Activated T-cell treated with anti-CD3 and anti-CD28 coated beads, Interleukin-2, amount 50 U/mL, for 24 hours (primary cell): ENCODE data around the gene WFDC8.

Source experiments
- DNase-seq: peaks from one replicate; pipeline ENCODE4 v3.0.0-alpha.2; 2020
- H3K27ac Mint-ChIP-seq: 2 replicates; pipeline ENCODE4 v1.8.0; 2020; ENCODE audit warnings: mild to moderate bottlenecking, mixed read lengths
- H3K27me3 Mint-ChIP-seq: 2 replicates; pipeline ENCODE4 v1.8.0; 2020; ENCODE audit warnings: mixed read lengths
- H3K36me3 Mint-ChIP-seq: 2 replicates; pipeline ENCODE4 v1.8.0; 2020; ENCODE audit warnings: low read depth, mixed read lengths
- H3K4me1 Mint-ChIP-seq: 2 replicates; pipeline ENCODE4 v1.8.0; 2020; ENCODE audit warnings: low read depth, mixed read lengths
- H3K4me3 Mint-ChIP-seq: 2 replicates; pipeline ENCODE4 v1.8.0; 2020; ENCODE audit warnings: mild to moderate bottlenecking, moderate library complexity, mixed read lengths
- H3K9me3 Mint-ChIP-seq: 2 replicates; pipeline ENCODE4 v1.8.0; 2020; ENCODE audit warnings: mixed read lengths

WFDC8 gene

DNA sequence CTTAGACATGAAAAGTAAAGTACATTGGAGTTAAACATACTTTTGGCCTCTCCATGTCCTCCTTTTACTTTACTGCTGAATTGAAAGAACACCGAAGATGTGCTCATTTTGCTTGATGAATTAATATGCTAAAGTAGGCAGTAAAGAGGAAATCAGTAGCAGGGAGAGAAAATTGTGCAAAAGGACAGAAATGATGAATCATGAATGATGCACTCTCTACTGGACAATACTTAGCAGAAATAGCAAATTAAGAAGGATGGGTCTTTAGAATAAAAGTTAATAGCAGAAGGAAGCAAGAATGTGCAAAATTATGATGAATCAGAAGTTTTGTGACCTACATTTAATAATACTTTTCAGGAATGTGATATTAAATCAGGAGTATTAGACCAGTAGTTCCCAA lies 55.3 kb downstream of the WFDC8 start:
- peaks cover 64% of the 10 kb centered on the region for H3K27me3 Mint-ChIP-seq
- H3K4me1 Mint-ChIP-seq, result no peaks in the 10 kb centered on the region
- H3K9me3 Mint-ChIP-seq, result no peaks in the 10 kb centered on the region
- no peaks in the 10 kb centered on the region for H3K36me3 Mint-ChIP-seq
- H3K4me3 Mint-ChIP-seq, result no peak overlapping the region
- no peak for DNase-seq
- no peak overlapping the region for H3K27ac Mint-ChIP-seq

DNA sequence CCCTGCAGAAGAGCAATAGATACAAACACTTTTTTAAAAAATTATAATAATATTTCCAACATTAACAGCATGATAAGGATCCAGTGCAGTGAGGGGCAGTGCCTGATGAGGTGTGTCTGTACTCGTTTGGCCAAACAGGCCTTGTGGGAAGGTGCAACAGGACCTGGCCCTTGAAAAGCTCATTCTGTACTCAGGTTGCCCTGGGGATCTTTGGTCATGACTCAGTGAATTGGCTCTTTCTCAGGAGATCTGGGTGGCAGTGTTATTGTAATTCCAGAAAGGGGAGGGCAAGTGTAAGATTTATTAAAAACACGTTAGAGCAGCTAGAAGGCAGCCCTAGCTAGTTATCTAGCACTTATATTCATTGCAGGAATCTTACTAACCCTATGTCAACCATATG lies 60.8 kb downstream of the WFDC8 start:
- Mint-ChIP-seq H3K4me1 (no peaks in the 10 kb centered on the region), H3K36me3 (no peaks in the 10 kb centered on the region)

GRCh38 chr20:45515147-45515913 lies 63.8 kb downstream of the WFDC8 start, which contains the start of gene SPINT3:
Gene SPINT3, minus strand, starts transcription at chr20:45515622. Its CDS starts 14 bp downstream, at chr20:45515608.
- DNase-seq, result no peak
- H3K27me3 Mint-ChIP-seq, result peaks cover 33% of the 10 kb centered on the region
- H3K36me3 Mint-ChIP-seq, result no peaks in the 10 kb centered on the region
- no peak within 1 kb of the TSS for H3K4me3 Mint-ChIP-seq
- H3K27ac Mint-ChIP-seq, result no peak within 1 kb of the TSS
- no peaks in the 10 kb centered on the region for H3K9me3 Mint-ChIP-seq
- H3K4me1 Mint-ChIP-seq, result no peaks in the 10 kb centered on the region

More for the DNA sequence above, 60.8 kb downstream of the WFDC8 start:
- H3K27ac Mint-ChIP-seq, result no peak overlapping the region
- H3K4me3 Mint-ChIP-seq, result no peak overlapping the region
- no peak for DNase-seq
- H3K9me3 Mint-ChIP-seq, result no peaks in the 10 kb centered on the region
- peaks cover 41% of the 10 kb centered on the region for H3K27me3 Mint-ChIP-seq

GRCh38 chr20:45510242-45510862 lies 68.7 kb downstream of the WFDC8 start:
- no peaks in the 10 kb centered on the region for H3K36me3 Mint-ChIP-seq
- H3K27ac Mint-ChIP-seq, result no peak overlapping the region
- H3K4me3 Mint-ChIP-seq, result no peak overlapping the region
- peaks cover 46% of the 10 kb centered on the region for H3K27me3 Mint-ChIP-seq
- H3K9me3 Mint-ChIP-seq, result no peaks in the 10 kb centered on the region
- no peak for DNase-seq
- peaks cover 13% of the 10 kb centered on the region for H3K4me1 Mint-ChIP-seq

GRCh38 chr20:45509091-45509490 lies 70.0 kb downstream of the WFDC8 start:
- H3K27ac Mint-ChIP-seq, result no peak overlapping the region
- H3K36me3 Mint-ChIP-seq, result no peaks in the 10 kb centered on the region
- peaks cover 13% of the 10 kb centered on the region for H3K4me1 Mint-ChIP-seq
- peaks cover 52% of the 10 kb centered on the region for H3K27me3 Mint-ChIP-seq
- no peaks in the 10 kb centered on the region for H3K9me3 Mint-ChIP-seq
- no peak for DNase-seq
- no peak overlapping the region for H3K4me3 Mint-ChIP-seq

GRCh38 chr20:45508068-45508886 lies 70.8 kb downstream of the WFDC8 start:
- peaks cover 13% of the 10 kb centered on the region for H3K4me1 Mint-ChIP-seq
- no peaks in the 10 kb centered on the region for H3K36me3 Mint-ChIP-seq
- H3K27me3 Mint-ChIP-seq, result peaks cover 56% of the 10 kb centered on the region
- no peak overlapping the region for H3K4me3 Mint-ChIP-seq
- DNase-seq, result no peak
- H3K27ac Mint-ChIP-seq, result no peak overlapping the region
- H3K9me3 Mint-ChIP-seq, result no peaks in the 10 kb centered on the region

DNA sequence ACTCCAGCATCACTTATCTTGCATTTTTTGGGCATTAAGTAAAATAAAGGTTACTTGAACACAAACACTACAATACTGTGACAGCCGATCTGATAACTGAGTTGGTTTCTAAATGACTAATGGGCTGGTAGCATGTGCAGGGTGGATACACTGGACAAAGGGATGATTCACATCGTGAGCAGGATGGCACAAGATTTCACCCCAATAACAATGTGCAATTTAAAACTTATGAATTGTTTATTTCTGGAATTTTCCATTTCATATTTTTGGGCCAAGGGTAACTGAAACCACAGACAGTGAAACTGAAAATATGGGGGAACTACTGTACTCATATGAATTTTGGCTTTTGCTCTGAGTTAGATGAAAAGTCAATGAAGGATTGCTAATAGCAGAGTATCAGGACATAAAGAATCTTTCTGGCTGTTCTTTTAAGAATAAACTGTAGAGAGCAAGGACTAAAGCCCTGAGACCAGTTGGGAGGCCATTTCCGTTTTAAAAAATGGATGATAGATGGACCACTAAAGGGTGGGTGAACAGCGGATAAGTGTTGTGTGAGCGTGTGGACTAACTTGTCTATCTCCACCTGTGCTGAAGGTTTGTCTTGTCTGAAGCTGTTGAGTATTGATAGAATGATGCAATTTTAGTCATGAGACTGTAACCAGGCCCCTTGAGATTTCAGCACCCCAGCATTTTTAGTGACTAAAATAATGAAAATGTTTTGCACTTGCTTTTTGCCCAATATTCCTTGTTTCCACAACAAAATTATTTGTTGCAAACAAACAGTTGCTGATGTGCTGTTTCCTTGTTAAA lies 71.9 kb downstream of the WFDC8 start:
- H3K4me3 Mint-ChIP-seq, result no peak overlapping the region
- no peaks in the 10 kb centered on the region for H3K9me3 Mint-ChIP-seq
- H3K4me1 Mint-ChIP-seq, result peaks cover 13% of the 10 kb centered on the region
- H3K27ac Mint-ChIP-seq, result no peak overlapping the region
- peaks cover 60% of the 10 kb centered on the region for H3K27me3 Mint-ChIP-seq
- no peak for DNase-seq
- H3K36me3 Mint-ChIP-seq, result no peaks in the 10 kb centered on the region

DNA sequence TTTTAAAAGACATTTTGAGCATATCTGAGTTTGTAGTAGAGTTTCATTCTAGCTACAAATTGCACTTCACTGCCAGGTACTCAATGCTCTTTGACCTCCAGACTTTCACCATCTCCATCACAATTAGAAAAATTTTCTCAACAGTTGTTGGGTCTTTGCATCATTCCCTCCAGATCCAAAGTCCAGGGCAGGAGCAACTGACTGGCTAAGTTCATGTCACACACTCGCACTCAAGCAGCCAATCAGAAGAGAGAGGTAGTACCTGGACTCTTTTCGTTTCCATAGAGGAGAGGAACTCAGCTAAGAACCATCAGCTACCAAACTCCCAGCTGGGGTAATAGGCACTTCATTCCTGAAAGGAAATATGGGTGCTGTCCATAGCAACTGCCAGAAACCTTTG lies 72.7 kb downstream of the WFDC8 start:
- H3K27ac Mint-ChIP-seq, result no peak overlapping the region
- H3K4me1 Mint-ChIP-seq, result peaks cover 13% of the 10 kb centered on the region
- H3K36me3 Mint-ChIP-seq, result no peaks in the 10 kb centered on the region
- H3K4me3 Mint-ChIP-seq, result no peak overlapping the region
- no peaks in the 10 kb centered on the region for H3K9me3 Mint-ChIP-seq
- H3K27me3 Mint-ChIP-seq, result peaks cover 60% of the 10 kb centered on the region
- DNase-seq, result no peak

GRCh38 chr20:45503403-45503802 lies 75.7 kb downstream of the WFDC8 start:
- H3K4me1 Mint-ChIP-seq, result peaks cover 13% of the 10 kb centered on the region
- peaks cover 72% of the 10 kb centered on the region for H3K27me3 Mint-ChIP-seq
- H3K4me3 Mint-ChIP-seq, result no peak overlapping the region
- no peak overlapping the region for H3K27ac Mint-ChIP-seq
- no peaks in the 10 kb centered on the region for H3K9me3 Mint-ChIP-seq
- no peaks in the 10 kb centered on the region for H3K36me3 Mint-ChIP-seq
- no peak for DNase-seq

GRCh38 chr20:45502561-45502960 lies 76.5 kb downstream of the WFDC8 start:
- Mint-ChIP-seq H3K27me3 (peaks cover 65% of the 10 kb centered on the region), H3K27ac (no peak overlapping the region), H3K4me3 (no peak overlapping the region), H3K9me3 (no peaks in the 10 kb centered on the region), H3K4me1 (peaks cover 8% of the 10 kb centered on the region), H3K36me3 (no peaks in the 10 kb centered on the region)
- no peak for DNase-seq
